ENCODE results near the gene WTIP. TPM values are rescaled to one million over a fixed set of nuclear protein-coding genes. Genes with fewer than 3 reads are reported as not detected.

Gene WTIP
- total RNA-seq, 2 experiments from 2014 or later = 0.68 to 1.2 TPM

GRCh38 chr19:34559045-34559444 is 77.5 kb downstream of the WTIP start:
- Mint-ChIP-seq H3K27me3 (ENCODE audit: low read depth) (peaks cover 5% of the 10 kb centered on the region), H3K4me3 (no peak overlapping the region), H3K36me3 (ENCODE audit: low read depth) (no peaks in the 10 kb centered on the region), H3K27ac (no peak overlapping the region), H3K9me3 (ENCODE audit: insufficient read depth) (no peaks in the 10 kb centered on the region), H3K4me1 (ENCODE audit: low read depth) (no peaks in the 10 kb centered on the region)
- DNase-seq (no peak), ATAC-seq (no peak)
- ChIA-PET POLR2A (no interaction called here), CTCF (no interaction called here)

- DNase-seq (no peak), ATAC-seq (no peak)
- no peaks in the 10 kb centered on the region for H3K9me3 Mint-ChIP-seq (ENCODE audit: insufficient read depth)
- POLR2A ChIA-PET = no interaction called here
- CTCF ChIA-PET = no interaction called here
- peaks cover 3% of the 10 kb centered on the region for H3K27me3 Mint-ChIP-seq (ENCODE audit: low read depth)
- no peak overlapping the region for H3K27ac Mint-ChIP-seq
- H3K4me3 Mint-ChIP-seq = no peak overlapping the region
- H3K36me3 Mint-ChIP-seq (ENCODE audit: low read depth) = no peaks in the 10 kb centered on the region
- H3K4me1 Mint-ChIP-seq (ENCODE audit: low read depth) = no peaks in the 10 kb centered on the region
Measured at GRCh38 chr19:34560229-34560628, 78.7 kb downstream of the WTIP start.

Other genes starting within 250 kb of the WTIP start
- gene GARRE1, start 227.2 kb upstream of the WTIP start, total RNA-seq = 1 to 10 TPM; 6.3 to 8.3 TPM
- gene GPI, start 116.6 kb upstream of the WTIP start, total RNA-seq = 100 to 1,000 TPM; 661 to 697 TPM
- gene PDCD2L, start 77.4 kb upstream of the WTIP start, total RNA-seq = 10 to 100 TPM; 12.9 to 13.3 TPM
- gene UBA2, start 53.4 kb upstream of the WTIP start, total RNA-seq = 100 to 1,000 TPM; 129 to 135 TPM
- under 1 TPM; 0.21 to 0.42 TPM for gene SCGB2B2, start 195.4 kb downstream of the WTIP start, total RNA-seq
- gene ZNF302, start 195.9 kb downstream of the WTIP start, total RNA-seq = 10 to 100 TPM; 18.3 to 19.1 TPM